HG02763 (cell line): ENCODE results near the gene SS18.
A peak's percentile ranks its signal among the peaks of the same experiment; 100 is the strongest.
"Not testable (repeated sequence)": the region's sequence is repeated elsewhere in the genome, so short reads cannot be mapped to it uniquely, and the experiment has no call there.

Experiments
- ATAC-seq: cut with Tn5 transposase; IDR thresholded peaks from one replicate; pipeline ENCODE4 v1.9.1; 2021; ENCODE audit warnings: mild to moderate bottlenecking, moderate library complexity; ENCODE audit not compliant: unreplicated experiment

Gene SS18, protein sequence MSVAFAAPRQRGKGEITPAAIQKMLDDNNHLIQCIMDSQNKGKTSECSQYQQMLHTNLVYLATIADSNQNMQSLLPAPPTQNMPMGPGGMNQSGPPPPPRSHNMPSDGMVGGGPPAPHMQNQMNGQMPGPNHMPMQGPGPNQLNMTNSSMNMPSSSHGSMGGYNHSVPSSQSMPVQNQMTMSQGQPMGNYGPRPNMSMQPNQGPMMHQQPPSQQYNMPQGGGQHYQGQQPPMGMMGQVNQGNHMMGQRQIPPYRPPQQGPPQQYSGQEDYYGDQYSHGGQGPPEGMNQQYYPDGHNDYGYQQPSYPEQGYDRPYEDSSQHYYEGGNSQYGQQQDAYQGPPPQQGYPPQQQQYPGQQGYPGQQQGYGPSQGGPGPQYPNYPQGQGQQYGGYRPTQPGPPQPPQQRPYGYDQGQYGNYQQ

DNA sequence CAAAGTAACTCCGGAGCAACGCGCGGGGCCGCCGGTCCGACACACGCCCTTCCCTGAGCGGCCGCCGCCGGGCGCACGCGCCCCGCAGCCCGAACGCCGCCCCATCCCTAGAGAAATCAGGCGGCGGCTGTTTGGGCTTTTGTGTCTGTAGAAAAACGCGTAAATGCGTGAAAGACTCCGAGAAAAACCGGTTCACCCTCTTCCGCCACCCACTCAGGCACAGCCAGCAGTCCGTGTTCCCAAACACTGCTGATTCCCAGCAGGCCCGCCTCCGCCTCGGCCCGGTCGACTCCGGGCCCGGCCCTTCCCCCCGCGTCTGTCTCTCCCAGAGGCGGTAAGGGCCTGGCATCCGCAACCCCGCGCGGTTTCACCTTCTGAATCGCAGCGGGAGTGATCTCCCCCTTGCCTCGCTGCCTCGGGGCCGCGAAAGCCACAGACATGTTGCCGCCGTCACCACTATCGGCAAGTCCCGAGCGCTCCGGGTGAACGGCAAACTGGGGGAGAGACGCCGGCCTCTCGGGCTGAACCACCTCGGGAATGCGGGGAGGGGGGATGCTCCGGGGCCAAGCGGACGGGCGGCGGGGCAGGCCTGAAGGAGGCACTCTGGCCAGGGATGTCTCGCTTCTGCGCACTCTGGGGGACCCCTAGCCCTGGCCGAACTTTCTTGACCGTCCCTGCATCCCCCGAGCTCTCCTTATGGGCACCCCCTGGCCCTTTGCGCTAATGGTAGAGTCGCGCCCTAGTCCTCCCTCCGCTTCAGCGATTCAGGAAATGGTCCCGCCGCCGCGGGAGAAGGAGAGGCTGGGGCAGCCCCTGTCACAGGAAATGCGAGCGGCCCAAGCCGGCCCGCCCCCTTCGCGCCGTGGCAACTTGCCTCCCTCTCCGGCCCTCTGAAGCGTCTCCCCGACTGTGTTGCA, at the start of gene SS18:
SS18 (minus strand) TSS at position 484 of the 917 bp plus-strand sequence; CDS start at position 440, 44 bp downstream.
- ATAC-seq: peak; percentile 73

DNA sequence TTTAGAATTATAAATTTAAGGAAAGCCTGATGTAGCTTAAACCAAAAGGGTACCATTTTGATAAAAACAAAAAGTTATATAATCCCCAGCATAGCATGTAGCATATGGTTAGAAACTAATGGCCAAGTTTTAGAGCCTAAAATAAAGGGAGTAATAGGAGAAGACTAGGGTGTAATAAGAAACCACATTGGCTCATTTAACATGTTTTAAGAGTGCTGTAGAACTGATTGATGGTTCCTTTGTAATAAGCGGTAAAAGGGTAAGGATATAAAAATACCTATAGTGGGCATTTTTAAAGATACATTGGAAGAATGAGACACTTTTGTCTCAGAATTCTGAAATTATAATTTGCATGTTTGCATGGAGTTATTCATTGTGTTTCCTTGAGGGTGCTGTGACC, 45.1 kb upstream of the SS18 start:
- ATAC-seq: no peak

DNA sequence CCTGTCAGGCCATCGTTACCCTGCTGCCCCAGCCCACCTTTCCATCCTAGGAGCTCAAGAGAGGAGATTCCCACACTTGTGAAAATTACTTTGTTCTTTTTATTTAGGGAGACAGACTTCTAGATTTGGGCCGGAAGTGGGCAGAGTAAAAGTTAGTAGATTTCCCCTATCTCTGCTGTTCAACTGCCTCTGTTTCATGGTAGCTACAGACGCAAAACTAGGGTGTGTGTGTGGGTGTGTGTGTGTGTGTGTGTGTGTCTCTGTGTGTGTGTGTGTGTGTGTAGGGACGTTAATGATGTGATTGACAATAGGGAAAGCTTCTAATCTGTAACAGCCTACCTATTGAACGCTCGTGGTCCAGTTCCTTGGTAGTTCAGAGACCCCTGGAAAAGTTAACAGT, 43.7 kb upstream of the SS18 start:
- no peak for ATAC-seq

DNA sequence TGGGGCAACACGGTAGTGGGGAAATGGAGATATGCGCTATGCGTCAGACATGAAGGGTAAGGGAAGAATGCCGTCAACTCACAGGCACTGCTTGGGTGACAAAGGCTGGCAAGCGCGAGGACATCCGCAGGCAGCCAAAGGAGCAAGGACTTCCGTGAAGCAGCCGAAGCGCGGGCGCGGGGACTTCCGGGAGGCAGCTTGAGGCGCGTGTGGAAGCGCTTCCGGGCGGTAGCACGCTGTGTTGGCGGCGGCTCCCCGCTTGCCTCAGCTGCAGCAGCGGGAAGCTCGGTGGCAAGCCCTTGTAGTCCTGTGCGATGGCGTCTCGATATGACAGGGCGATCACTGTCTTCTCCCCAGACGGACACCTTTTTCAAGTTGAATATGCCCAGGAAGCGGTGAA, 43.2 kb upstream of the SS18 start, which contains the start of gene PSMA8:
PSMA8 (plus strand) TSS at position 218 of the 400 bp plus-strand sequence; CDS start at position 315, 97 bp downstream.
- no peak for ATAC-seq

DNA sequence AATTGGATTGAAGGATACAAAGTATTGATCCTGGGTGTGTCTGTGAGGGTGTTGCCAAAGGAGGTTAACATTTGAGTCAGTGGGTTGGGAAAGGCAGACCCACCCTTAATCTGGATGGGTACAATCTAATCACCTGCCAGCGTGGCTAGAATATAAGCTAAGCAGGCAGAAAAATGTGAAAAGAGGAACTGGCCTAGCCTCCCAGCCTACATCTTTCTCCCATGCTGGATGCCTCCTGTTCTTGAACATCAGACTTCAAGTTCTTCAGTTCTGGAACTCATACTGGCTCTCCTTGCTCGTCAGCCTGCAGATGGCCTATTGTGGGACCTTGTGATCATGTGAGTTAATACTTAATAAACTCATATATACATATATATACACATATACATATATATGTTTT, 37.8 kb upstream of the SS18 start:
- not testable (repeated sequence) for ATAC-seq

DNA sequence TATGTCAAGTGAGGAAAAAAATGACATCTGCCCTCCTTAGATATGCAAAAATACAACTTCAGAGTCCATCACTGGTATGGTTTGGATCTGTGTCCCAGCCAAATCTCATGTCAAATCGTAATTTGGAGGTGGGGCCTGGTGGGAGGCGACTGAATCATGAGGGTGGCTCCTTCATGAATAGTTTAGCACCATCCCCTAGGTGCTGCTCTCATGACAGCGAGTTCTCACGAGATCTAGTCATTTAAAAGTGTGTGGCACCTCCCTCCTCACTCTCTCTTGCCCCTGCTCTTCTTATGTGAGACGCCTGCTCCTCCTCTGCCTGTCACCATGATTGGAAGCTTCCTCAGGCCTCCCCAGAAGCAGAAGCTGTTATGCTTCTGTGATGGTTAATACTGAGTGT, 37.4 kb upstream of the SS18 start:
- ATAC-seq: no peak

DNA sequence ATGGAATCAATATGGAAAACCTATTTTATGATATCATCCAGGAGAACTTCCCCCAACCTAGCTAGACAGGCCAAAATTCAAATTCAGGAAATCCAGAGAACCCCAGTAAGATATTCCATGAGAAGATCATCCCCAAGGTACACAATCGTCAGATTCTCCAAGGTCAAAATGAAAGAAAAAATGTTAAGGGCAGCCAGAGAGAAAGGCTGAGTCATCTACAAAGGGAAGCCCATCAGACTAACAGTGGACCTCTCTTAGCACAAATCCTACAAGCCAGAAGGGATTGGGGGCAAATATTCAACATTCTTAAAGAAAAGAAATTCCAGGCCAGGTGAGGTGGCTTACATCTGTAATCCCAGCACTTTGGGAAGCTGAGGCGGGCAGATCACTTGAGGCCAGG, 31.6 kb upstream of the SS18 start:
- not testable (repeated sequence) for ATAC-seq

DNA sequence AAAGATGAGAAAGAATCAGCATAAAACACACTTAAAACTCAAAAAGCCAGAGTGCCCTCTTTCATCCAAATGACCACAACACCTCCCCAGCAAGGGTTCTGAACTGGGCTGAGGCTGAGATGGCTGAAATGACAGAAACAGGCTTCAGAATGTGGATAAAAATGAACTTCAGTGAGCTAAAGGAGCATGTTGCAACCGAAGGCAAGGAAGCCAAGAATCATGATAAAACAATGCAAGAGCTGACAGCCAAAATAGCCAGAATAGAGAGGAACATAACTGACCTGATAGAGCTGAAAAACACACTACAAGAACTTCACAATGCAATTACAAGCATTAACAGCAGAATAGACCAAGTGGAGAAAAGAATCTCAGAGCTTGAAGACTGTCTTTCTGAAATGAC, 31.1 kb upstream of the SS18 start:
- ATAC-seq: no peak

DNA sequence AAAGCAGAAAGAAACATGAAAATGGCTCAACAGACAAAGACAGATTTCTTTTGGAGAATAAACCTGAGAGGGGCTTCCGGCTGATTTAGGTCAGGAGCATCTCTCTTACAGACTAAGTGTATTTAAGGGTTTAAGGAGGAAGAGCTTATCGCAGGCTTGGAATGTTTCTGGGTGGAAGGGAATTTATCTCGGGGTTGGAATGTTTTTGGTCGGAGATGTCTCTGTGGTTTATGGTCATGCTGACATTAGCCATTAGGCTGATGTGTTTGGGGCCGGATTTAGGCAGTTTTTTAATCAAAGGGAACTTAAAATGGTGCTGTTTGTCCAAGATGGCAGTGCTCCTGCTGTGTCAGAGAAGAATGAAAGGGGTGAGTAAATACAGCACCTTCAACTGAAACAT, 28.8 kb upstream of the SS18 start:
- no peak for ATAC-seq

DNA sequence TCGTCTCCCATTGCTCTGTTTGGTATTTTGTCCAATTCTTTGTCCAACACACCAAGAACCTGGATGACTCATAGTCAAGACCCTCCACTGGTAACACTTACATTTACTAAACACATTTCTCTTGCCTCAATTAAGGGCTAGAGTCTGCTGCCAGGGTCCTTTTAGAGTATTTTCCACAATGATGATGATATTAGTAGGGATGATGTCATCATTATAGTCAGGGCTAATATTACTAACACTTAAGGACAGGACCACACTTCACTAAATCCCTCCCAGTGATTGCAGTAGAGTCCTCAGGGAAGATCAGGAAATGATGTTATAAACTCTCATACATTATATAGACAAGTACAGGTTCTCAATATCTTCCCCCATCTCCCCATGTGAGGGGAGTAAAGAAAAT, 13.6 kb upstream of the SS18 start:
- ATAC-seq: no peak

DNA sequence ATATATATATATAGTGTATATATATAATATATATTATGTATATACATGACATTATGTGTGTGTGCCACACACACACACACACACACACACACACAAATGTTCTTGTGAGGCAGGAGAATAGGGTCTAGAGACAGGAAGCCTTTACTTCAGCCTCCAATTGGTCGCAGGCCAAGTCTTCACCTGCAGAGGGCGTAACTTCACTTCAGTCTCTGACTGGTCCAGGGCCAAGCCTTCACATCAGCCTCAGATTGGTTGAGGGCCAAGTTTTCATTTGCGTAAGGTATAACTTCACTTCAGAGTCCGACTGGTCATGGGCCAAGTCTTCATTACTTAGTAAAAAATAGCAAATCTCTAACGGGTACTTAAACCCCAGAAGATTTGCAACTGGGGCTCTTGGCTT, 13.2 kb upstream of the SS18 start:
- no peak for ATAC-seq

DNA sequence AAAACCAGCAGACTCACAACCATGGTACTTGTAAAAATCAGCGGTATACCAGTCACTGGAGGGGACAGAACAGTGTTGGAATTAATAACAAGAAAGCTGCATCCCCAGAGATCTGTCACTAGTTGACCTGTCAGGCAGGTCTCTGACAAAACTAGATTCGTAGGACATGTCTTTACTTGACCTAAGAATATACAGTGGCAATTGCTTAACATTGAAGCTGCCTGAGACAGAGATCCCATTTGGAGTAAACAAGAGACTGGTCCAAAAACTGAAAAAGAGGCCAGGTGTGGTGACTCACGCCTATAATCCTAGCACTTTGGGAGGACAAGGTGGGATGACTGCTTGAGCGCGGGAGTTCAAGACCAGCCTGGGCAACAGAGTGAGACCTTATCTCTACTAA, 7.2 kb upstream of the SS18 start:
- no peak for ATAC-seq

DNA sequence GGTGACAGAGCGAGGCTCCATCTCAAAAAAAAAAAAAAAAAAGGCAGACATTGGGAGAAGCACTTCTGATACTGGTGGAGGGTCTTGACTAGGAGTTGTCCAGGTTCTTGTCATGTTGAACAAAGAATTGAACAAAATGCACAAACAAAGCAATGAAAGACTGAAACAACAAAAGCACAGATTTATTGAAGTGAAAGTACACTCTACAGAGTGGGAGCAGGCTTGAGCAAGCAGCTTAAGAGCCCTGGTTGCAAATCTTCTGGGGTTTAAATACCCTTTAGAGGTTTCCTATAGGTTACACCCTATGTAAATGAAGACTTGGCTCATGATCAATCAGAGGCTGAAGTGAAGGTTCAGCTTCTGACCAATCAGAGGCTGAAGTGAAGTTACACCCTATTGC, 6.4 kb upstream of the SS18 start:
- ATAC-seq: no peak

DNA sequence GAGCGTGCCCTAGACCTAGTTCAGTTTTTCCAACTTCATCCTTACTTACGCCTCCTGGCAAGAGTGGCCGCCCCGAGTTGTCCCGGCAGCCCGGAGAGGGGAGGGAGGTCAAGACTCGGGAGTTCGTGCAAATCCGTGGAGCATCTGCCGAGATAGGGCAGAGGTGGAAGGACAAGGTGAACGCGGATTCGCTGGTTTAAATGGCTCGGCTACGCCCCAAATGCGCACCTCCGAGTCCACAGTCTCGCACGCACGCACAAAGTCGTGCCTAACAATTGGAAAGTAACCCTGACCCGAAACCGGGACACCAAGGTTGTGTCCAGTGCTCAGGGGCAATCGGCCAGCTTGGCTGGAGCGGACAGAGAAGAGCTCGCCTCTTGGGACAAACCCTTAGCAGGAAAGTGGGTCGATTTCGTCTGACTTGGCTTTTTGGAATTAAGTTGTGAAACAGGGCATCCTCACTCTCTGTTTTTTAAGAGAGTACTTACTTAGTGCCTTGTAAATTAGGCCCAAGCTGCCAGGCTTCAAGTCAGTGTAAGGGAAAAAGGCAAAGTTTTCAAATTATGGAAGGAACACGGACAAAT, 726 bp upstream of the SS18 start:
- peak; percentile 43 for ATAC-seq

DNA sequence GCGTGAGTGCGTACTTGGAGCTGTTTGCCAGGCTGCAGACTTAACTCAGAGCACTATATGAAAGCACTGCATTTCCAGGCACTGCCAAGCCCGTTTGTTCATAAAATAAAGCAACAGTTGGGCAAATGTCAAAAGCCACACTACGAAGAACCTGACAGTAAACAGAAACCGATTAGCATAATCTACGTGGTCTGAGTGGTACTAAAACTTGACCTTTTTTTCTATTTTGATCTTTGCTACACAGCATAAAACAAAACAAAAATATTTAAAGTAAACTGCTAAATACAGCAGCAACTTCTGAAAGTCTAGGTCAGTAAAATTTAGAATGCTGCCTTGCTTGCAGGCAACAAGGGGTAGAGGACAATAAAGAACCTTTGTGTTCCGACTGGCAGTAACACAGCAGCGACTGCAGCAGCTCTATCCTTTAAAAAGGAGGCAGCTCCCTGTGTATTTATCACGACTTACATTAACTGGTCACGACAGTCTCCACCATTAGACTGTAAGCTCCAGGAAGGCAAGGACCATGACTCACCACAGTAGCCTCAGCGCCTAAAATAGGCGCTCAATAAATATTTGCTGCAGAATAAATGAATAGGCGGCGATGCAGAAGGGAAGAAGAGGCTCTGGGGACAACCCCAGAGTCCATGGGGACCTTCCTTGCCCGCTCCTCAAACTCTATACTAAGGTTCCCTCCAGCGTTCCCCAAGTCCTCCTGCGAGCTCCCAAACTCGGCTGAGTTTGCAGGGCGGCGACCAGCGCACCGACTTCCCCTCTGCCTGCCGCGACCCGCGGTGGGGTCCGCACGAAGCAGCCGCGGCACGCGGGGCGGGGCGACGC, 902 bp downstream of the SS18 start:
- peak; percentile 12 for ATAC-seq

DNA sequence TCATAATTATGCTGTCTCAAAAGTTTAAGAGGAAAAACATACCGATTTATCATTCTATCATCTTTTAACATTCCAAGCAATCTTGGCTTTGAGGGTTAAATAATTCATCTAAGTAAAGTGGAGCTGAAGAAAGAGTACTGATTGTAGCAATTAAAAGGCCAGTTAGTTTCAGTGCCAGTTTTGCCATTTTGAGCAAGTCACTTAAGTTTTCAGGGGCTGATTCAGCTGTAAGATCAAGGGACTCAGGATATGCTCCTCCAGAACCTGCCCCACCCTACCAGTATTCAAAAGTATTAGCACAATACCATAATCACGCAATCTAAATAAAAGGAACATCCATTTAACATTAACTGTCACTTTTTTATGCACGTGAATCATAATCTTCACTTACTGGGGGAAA, 1.9 kb downstream of the SS18 start:
- no peak for ATAC-seq

DNA sequence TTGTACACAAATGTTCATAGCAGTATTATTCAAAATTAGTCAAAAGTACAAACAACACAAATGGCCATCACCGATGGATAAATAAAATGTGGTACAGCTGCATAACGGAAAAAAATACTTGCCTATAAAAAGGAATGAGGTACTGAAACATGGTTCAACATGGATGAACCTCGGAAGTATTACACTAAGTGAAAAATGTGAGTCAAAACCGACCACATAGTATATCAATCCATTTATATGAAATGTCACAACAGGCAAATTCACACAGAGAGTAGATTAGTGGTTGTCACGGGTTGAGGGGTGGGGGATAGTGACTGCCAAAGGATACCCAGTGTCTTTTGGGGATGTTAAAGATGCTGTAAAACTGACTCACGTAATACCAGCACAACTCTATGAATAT, 3.5 kb downstream of the SS18 start:
- no peak for ATAC-seq

DNA sequence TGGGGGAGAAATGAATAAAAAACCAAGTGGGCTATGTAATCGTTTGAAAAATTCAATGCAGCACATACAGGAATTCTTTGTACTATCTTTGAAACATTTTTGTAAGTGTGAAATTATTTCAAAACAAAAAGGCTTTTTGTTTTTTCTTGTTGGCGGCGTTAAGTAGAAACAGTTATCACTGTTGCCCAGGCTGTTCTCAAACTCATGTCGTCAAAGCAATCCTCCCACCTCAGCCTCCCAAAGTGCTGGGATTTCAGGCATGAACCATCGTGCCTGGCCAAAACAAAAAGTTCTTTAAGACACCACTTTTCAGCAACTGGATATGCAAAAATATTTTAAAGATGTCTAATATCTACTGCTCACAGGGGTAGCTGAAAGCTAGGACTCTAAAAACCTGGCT, 5.4 kb downstream of the SS18 start:
- no peak for ATAC-seq

DNA sequence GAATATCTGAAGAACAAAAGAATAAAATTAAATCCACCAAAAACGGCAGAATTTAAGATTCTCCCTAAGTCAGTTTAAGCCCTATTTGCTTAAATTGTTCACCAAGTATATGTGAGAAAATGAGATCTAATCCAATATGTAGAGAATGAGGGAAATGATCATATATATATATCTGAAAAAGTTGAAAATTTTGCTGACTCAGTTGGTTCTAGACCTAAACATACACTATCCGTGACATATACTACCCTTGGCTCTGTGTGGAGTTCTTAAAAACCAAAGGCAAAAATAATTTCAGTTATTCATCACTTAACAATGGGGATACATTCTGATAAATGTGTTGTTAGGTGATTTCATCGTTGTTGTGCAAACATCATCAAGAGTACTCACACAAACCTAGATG, 7.3 kb downstream of the SS18 start:
- no peak for ATAC-seq

DNA sequence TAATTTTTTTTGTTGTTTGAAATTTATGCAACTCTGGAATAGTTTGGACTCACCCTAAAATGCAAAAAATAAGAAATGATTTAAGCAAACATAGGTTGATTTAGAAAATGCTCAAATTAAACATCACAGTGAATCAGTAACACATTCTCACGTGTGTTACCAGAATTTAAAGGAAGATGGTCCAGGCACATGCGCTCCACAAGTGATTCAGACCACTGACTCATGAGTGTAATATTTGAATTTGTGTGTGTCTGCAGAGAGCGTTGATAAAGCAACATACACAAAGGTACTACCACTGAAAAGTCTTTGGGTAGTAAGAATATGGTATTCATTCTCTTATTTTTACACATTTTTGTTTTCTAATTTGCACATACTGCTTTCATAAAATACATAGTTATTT, 7.9 kb downstream of the SS18 start:
- ATAC-seq: no peak

DNA sequence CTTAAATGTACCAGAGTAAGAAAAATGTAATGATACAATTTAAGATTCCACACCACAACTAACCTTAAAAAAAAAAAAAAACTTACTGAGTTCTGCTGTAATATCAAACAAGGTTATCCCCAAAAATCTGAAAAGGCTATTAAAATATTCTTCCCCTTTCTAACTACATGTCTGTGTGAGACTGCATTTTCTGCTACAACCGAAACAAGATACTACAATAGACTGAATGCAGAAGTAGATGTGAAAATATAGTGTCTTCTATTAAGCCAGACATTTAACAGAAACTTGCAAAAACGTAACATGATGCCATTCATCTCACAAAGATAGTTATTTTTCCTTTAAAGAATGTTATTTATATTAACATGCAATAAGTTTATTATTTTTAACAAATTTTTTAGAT, 16.2 kb downstream of the SS18 start:
- ATAC-seq: no peak
